Esophagus squamous epithelium (tissue), 4 donors: Measurements from ENCODE around the gene SIGLEC9.

Experiments
- POLR2A ChIP-seq, 4 donors: fragments of 450-650 bp; IDR thresholded peaks; one replicate each; pipeline ENCODE4 v1.6.1; 2017; ENCODE audit warnings: antibody characterized with exemption in 4 of 4, mild to moderate bottlenecking in 4 of 4, moderate library complexity in 3 of 4
- TF ChIP-seq, protein P1 (sequence below), 6 experiments: fragments of 450-650 bp in 4 of 6; fragments of 200-600 bp in 2 of 6; sonication (generic) in 2 of 6; IDR thresholded peaks; one replicate each; pipeline ENCODE4 v1.5.1; 2016 to 2019; ENCODE audit warnings: antibody characterized with exemption in 6 of 6, mild to moderate bottlenecking in 4 of 6, moderate library complexity in 4 of 6

DNA sequence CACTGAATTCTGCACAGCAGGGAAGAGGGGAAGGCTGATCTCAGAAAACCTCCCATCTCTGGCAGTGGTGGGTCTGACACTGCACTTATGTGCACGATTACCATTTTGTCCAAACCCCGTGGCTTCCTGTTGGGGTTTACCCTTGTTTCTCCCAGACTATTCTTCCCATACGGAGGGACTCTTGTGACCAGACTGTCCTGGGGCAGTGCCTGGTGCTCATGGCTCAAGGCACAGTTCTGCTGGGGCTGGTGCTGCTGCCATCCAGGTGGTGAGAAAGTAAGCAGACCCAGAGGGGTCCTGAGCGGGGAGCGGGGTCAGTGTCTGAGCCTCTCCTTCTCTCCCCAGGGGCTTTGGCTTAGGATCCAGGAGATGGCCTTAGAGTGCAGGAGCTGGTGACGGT lies 5.1 kb upstream of the SIGLEC9 start:
- TF ChIP-seq POLR2A (IDR thresholded peaks at IDR 0.05) = no peak
- TF ChIP-seq, protein P1, sequence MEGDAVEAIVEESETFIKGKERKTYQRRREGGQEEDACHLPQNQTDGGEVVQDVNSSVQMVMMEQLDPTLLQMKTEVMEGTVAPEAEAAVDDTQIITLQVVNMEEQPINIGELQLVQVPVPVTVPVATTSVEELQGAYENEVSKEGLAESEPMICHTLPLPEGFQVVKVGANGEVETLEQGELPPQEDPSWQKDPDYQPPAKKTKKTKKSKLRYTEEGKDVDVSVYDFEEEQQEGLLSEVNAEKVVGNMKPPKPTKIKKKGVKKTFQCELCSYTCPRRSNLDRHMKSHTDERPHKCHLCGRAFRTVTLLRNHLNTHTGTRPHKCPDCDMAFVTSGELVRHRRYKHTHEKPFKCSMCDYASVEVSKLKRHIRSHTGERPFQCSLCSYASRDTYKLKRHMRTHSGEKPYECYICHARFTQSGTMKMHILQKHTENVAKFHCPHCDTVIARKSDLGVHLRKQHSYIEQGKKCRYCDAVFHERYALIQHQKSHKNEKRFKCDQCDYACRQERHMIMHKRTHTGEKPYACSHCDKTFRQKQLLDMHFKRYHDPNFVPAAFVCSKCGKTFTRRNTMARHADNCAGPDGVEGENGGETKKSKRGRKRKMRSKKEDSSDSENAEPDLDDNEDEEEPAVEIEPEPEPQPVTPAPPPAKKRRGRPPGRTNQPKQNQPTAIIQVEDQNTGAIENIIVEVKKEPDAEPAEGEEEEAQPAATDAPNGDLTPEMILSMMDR (IDR thresholded peaks at IDR 0.05) = no peak
